Activated CD8-positive, alpha-beta T cell treated with anti-CD3 and anti-CD28 coated beads, Interleukin-2, amount 10 ng/mL, durations not matched to agents 7 days and 5 days (primary cell): ENCODE data around the gene PCNT. TPM values are rescaled to one million over a fixed set of nuclear protein-coding genes. Genes with fewer than 3 reads are reported as not detected.
A peak's percentile ranks its signal among the peaks of the same experiment; 100 is the strongest.
"Not testable (repeated sequence)": the region's sequence is repeated elsewhere in the genome, so short reads cannot be mapped to it uniquely, and the experiment has no call there.

ENCODE experiments used
- ATAC-seq: fragments of 150-1000 bp; cut with Tn5 transposase; one replicate; pipeline ENCODE4 v1.10.0; 2021; ENCODE audit warnings: moderate library complexity
- CTCF ChIA-PET: fragments of 350-600 bp; sonication (Branson Sonifier 250); formaldehyde crosslinking; loops from one replicate; lab custom pipeline; 2021; ENCODE audit warnings: antibody characterized with exemption; lab: Charles Lee
- POLR2A ChIA-PET: fragments of 350-600 bp; sonication (Branson Sonifier 250); formaldehyde crosslinking; loops from one replicate; lab custom pipeline; 2021; ENCODE audit warnings: antibody characterized with exemption; lab: Charles Lee
- DNase-seq: peaks from one replicate; pipeline ENCODE4 v3.0.0-alpha.2; 2020
- H3K27ac Mint-ChIP-seq: one replicate; pipeline ENCODE4 v1.8.0; 2021; ENCODE audit warnings: mild to moderate bottlenecking, mixed read lengths
- H3K27me3 Mint-ChIP-seq: one replicate; pipeline ENCODE4 v1.8.0; 2021; ENCODE audit warnings: low read depth, mixed read lengths
- H3K36me3 Mint-ChIP-seq: one replicate; pipeline ENCODE4 v1.8.0; 2021; ENCODE audit warnings: low read depth, mixed read lengths
- H3K4me1 Mint-ChIP-seq: one replicate; pipeline ENCODE4 v1.8.0; 2021; ENCODE audit warnings: low read depth, mixed read lengths
- H3K4me3 Mint-ChIP-seq: one replicate; pipeline ENCODE4 v1.8.0; 2021; ENCODE audit warnings: mild to moderate bottlenecking, mixed read lengths
- H3K9me3 Mint-ChIP-seq: one replicate; pipeline ENCODE4 v1.8.0; 2022; ENCODE audit warnings: mixed read lengths; ENCODE audit not compliant: insufficient read depth
- total RNA-seq, 2 experiments: library from RNA; stranded (reverse); gene quantifications; one replicate each; pipeline ENCODE4 v1.2.3, GENCODE V29; 2021

Gene PCNT
- total RNA-seq, 2 experiments from 2014 or later = 89.0 to 98.8 TPM

GRCh38 chr21:46366966-46367365, 43.0 kb downstream of the PCNT start:
- CTCF ChIA-PET = no interaction called here
- DNase-seq (no peak), ATAC-seq (no peak)
- no peak overlapping the region for H3K4me3 Mint-ChIP-seq
- H3K27me3 Mint-ChIP-seq = no peaks in the 10 kb centered on the region
- no peak overlapping the region for H3K27ac Mint-ChIP-seq
- peaks cover 59% of the 10 kb centered on the region for H3K36me3 Mint-ChIP-seq
- H3K9me3 Mint-ChIP-seq = no peaks in the 10 kb centered on the region
- peaks cover 33% of the 10 kb centered on the region for H3K4me1 Mint-ChIP-seq
- POLR2A ChIA-PET = interaction anchor here (1.1 kb wide), 1 partner anchor 59 kb away, joined by 3 read pairs; no protein-coding TSS in a partner anchor

- no peaks in the 10 kb centered on the region for H3K9me3 Mint-ChIP-seq
- ATAC-seq = peak; percentile 89
- H3K27ac Mint-ChIP-seq = peak overlapping the region; percentile 83
- peak; percentile 81 for DNase-seq
- ChIA-PET POLR2A (interaction anchor here (0.6 to 1.2 kb wide), 2 partner anchors 55 to 152 kb away, joined by 4 read pairs; no protein-coding TSS in a partner anchor), CTCF (interaction anchor here (1.1 to 1.4 kb wide), 2 partner anchors 43 to 55 kb away, joined by 3 read pairs; a partner anchor contains a TSS)
- peak overlapping the region; percentile 65 for H3K4me3 Mint-ChIP-seq
- H3K36me3 Mint-ChIP-seq = peaks cover 63% of the 10 kb centered on the region
- peaks cover 33% of the 10 kb centered on the region for H3K4me1 Mint-ChIP-seq
- H3K27me3 Mint-ChIP-seq = no peaks in the 10 kb centered on the region
Observed at GRCh38 chr21:46368533-46369285, 44.8 kb downstream of the PCNT start.

GRCh38 chr21:46369520-46370235, 45.7 kb downstream of the PCNT start:
- Mint-ChIP-seq H3K36me3 (peaks cover 63% of the 10 kb centered on the region), H3K27me3 (no peaks in the 10 kb centered on the region), H3K9me3 (no peaks in the 10 kb centered on the region), H3K27ac (peak overlapping the region; percentile 83), H3K4me3 (peak overlapping the region; percentile 65), H3K4me1 (peaks cover 33% of the 10 kb centered on the region)
- ChIA-PET CTCF (interaction anchor here (0.9 to 1.4 kb wide), 2 partner anchors 9 to 44 kb away, joined by 3 read pairs; a partner anchor contains a TSS), POLR2A (no interaction called here)
- ATAC-seq (no peak), DNase-seq (no peak)

GRCh38 chr21:46371204-46372013, 47.5 kb downstream of the PCNT start:
- Mint-ChIP-seq H3K36me3 (peaks cover 50% of the 10 kb centered on the region), H3K4me1 (peaks cover 32% of the 10 kb centered on the region), H3K27me3 (no peaks in the 10 kb centered on the region), H3K27ac (peak overlapping the region; percentile 67), H3K9me3 (no peaks in the 10 kb centered on the region), H3K4me3 (no peak overlapping the region)
- POLR2A ChIA-PET = interaction anchor here (0.6 kb wide), 1 partner anchor 73 kb away, joined by 3 read pairs; no protein-coding TSS in a partner anchor
- CTCF ChIA-PET = no interaction called here
- DNase-seq (no peak), ATAC-seq (no peak)

GRCh38 chr21:46372014-46372485, 48.1 kb downstream of the PCNT start:
- DNase-seq (no peak), ATAC-seq (no peak)
- ChIA-PET CTCF (no interaction called here), POLR2A (no interaction called here)
- H3K4me1 Mint-ChIP-seq = peaks cover 29% of the 10 kb centered on the region
- H3K9me3 Mint-ChIP-seq = no peaks in the 10 kb centered on the region
- H3K36me3 Mint-ChIP-seq = peaks cover 46% of the 10 kb centered on the region
- H3K27me3 Mint-ChIP-seq = no peaks in the 10 kb centered on the region
- H3K4me3 Mint-ChIP-seq = no peak overlapping the region
- peak overlapping the region; percentile 67 for H3K27ac Mint-ChIP-seq

GRCh38 chr21:46372947-46373346, 49.0 kb downstream of the PCNT start:
- CTCF ChIA-PET, H3K27ac Mint-ChIP-seq, H3K27me3 Mint-ChIP-seq: not testable (repeated sequence)

GRCh38 chr21:46374761-46375389, 50.9 kb downstream of the PCNT start:
- Mint-ChIP-seq H3K9me3 (no peaks in the 10 kb centered on the region), H3K36me3 (peaks cover 42% of the 10 kb centered on the region), H3K27me3 (no peaks in the 10 kb centered on the region), H3K4me1 (peaks cover 6% of the 10 kb centered on the region), H3K27ac (no peak overlapping the region), H3K4me3 (no peak overlapping the region)
- POLR2A ChIA-PET = no interaction called here
- DNase-seq (no peak), ATAC-seq (no peak)
- CTCF ChIA-PET = no interaction called here

More at GRCh38 chr21:46372947-46373346, 49.0 kb downstream of the PCNT start:
- H3K9me3 Mint-ChIP-seq, H3K4me3 Mint-ChIP-seq, DNase-seq, ATAC-seq, POLR2A ChIA-PET: not testable (repeated sequence)
- H3K36me3 Mint-ChIP-seq = peaks cover 42% of the 10 kb centered on the region
- H3K4me1 Mint-ChIP-seq = peaks cover 23% of the 10 kb centered on the region

- no peaks in the 10 kb centered on the region for H3K27me3 Mint-ChIP-seq
- CTCF ChIA-PET = no interaction called here
- peaks cover 6% of the 10 kb centered on the region for H3K4me1 Mint-ChIP-seq
- ATAC-seq (no peak), DNase-seq (no peak)
- POLR2A ChIA-PET = no interaction called here
- no peaks in the 10 kb centered on the region for H3K9me3 Mint-ChIP-seq
- H3K27ac Mint-ChIP-seq = no peak overlapping the region
- H3K4me3 Mint-ChIP-seq = no peak overlapping the region
- peaks cover 40% of the 10 kb centered on the region for H3K36me3 Mint-ChIP-seq
Observed at GRCh38 chr21:46375560-46376230, 51.7 kb downstream of the PCNT start.

GRCh38 chr21:46376231-46376628, 52.3 kb downstream of the PCNT start:
- no peaks in the 10 kb centered on the region for H3K27me3 Mint-ChIP-seq

GRCh38 chr21:46376856-46377453, 53.0 kb downstream of the PCNT start:
- POLR2A ChIA-PET = interaction anchor here (0.5 kb wide), 1 partner anchor 123 kb away, joined by 3 read pairs; no protein-coding TSS in a partner anchor
- H3K4me1 Mint-ChIP-seq = no peaks in the 10 kb centered on the region
- no peaks in the 10 kb centered on the region for H3K27me3 Mint-ChIP-seq

More at GRCh38 chr21:46376231-46376628, 52.3 kb downstream of the PCNT start:
- ATAC-seq (no peak), DNase-seq (no peak)
- Mint-ChIP-seq H3K36me3 (peaks cover 40% of the 10 kb centered on the region), H3K9me3 (no peaks in the 10 kb centered on the region), H3K4me3 (no peak overlapping the region), H3K27ac (no peak overlapping the region), H3K4me1 (peaks cover 5% of the 10 kb centered on the region)
- ChIA-PET POLR2A (no interaction called here), CTCF (no interaction called here)

More at GRCh38 chr21:46376856-46377453, 53.0 kb downstream of the PCNT start:
- Mint-ChIP-seq H3K36me3 (peaks cover 40% of the 10 kb centered on the region), H3K9me3 (peaks cover 5% of the 10 kb centered on the region), H3K4me3 (no peak overlapping the region), H3K27ac (no peak overlapping the region)
- ATAC-seq = no peak
- CTCF ChIA-PET = no interaction called here
- DNase-seq = no peak
